Endothelial cell of umbilical vein (primary cell): ENCODE data around the gene BLNK. TPM values are rescaled to one million over a fixed set of nuclear protein-coding genes. Genes with fewer than 3 reads are reported as not detected.

Source experiments
- BruUV-seq: library from RNA; stranded (reverse); fragments of 400-500 nt; replicated peaks from 2 replicates; lab custom pipeline; 2021; lab: Mats Ljungman, UMichigan
- CTCF ChIA-PET: fragments of 300-600, 350-600 bp; sonication (Branson Sonifier 250); formaldehyde crosslinking; loops from one replicate; lab custom pipeline; 2021; ENCODE audit warnings: antibody characterized with exemption, inconsistent platforms; lab: Charles Lee
- POLR2A ChIA-PET: fragments of 300-600, 350-600 bp; sonication (Branson Sonifier 250); formaldehyde crosslinking; loops from one replicate; lab custom pipeline; 2021; ENCODE audit warnings: antibody characterized with exemption, inconsistent platforms; lab: Charles Lee
- DNase-seq: peaks from one replicate; pipeline ENCODE4 v3.0.0-alpha.2; 2011; ENCODE audit warnings: low read depth, low spot score
- FAIRE-seq: peaks from 2 replicates; lab custom pipeline; 2011; peaks lifted over from hg19 to GRCh38; lab: Jason Lieb, UNC
- H2AFZ ChIP-seq: 2 replicates; pipeline ENCODE4 v1.6.0; 2012; ENCODE audit warnings: low read depth, low read length, control low read depth, inconsistent platforms
- H3K27ac ChIP-seq: 2 replicates; pipeline ENCODE4 v1.5.1; 2011; ENCODE audit warnings: low read depth, mild to moderate bottlenecking, control low read depth, low read length, moderate library complexity; ENCODE audit not compliant: insufficient read depth
- H3K27me3 ChIP-seq, 2 experiments: 2 replicates each; pipeline versions ENCODE4 v1.6.0 to v1.6.1; 2011; ENCODE audit warnings: low read length in 2 of 2, mixed read lengths in 1 of 2; ENCODE audit not compliant: control insufficient read depth in 2 of 2, insufficient read depth in 2 of 2
- H3K36me3 ChIP-seq, 2 experiments: 2 replicates in 1 of 2; 3 replicates in 1 of 2; pipeline ENCODE4 v1.5.1; 2011; ENCODE audit warnings: low read length in 2 of 2, mild to moderate bottlenecking in 1 of 2, moderate library complexity in 1 of 2; ENCODE audit not compliant: control insufficient read depth in 2 of 2, insufficient read depth in 2 of 2; ENCODE audit errors: extremely low read depth in 1 of 2
- H3K4me1 ChIP-seq: 3 replicates; pipeline ENCODE4 v1.5.1; 2011; ENCODE audit warnings: mild to moderate bottlenecking, low read length; ENCODE audit not compliant: control insufficient read depth, insufficient read depth; ENCODE audit errors: extremely low read depth
- H3K4me2 ChIP-seq: 2 replicates; pipeline ENCODE4 v1.6.1; 2011; ENCODE audit warnings: low read length, control low read depth, mixed read lengths; ENCODE audit not compliant: insufficient read depth
- H3K4me3 ChIP-seq, 3 experiments: fragments of 200-600 bp in 1 of 3; sonication (generic), shearing (Covaris generic) in 1 of 3; replicated peaks in 1 of 3; 2 replicates each; pipeline ENCODE4 v1.5.1; 2011 to 2016; ENCODE audit warnings: control low read depth in 3 of 3, low read length in 3 of 3, mild to moderate bottlenecking in 2 of 3, inconsistent platforms in 1 of 3, low read depth in 1 of 3, moderate library complexity in 1 of 3; ENCODE audit not compliant: insufficient read depth in 1 of 3
- H3K79me2 ChIP-seq: 2 replicates; pipeline ENCODE4 v1.6.0; 2012; ENCODE audit warnings: low read length, inconsistent platforms; ENCODE audit not compliant: control insufficient read depth, insufficient read depth
- H3K9ac ChIP-seq: replicated peaks from 2 replicates; pipeline ENCODE3; 2011; ENCODE audit warnings: low read length, control low read depth; ENCODE audit not compliant: insufficient read depth; ENCODE audit errors: extremely low read depth
- H3K9me1 ChIP-seq: replicated peaks from 3 replicates; pipeline ENCODE4 v1.6.0; 2011; ENCODE audit warnings: mild to moderate bottlenecking, low read length; ENCODE audit not compliant: control insufficient read depth, insufficient read depth; ENCODE audit errors: extremely low read depth
- H3K9me3 ChIP-seq: replicated peaks from 2 replicates; pipeline ENCODE4 v1.5.1; 2012; ENCODE audit warnings: low read length, inconsistent platforms; ENCODE audit not compliant: control insufficient read depth, insufficient read depth
- H4K20me1 ChIP-seq: replicated peaks from 2 replicates; pipeline ENCODE3; 2011; ENCODE audit warnings: mild to moderate bottlenecking, low read length; ENCODE audit not compliant: control insufficient read depth, insufficient read depth; ENCODE audit errors: extremely low read depth
- EZH2 ChIP-seq: IDR thresholded peaks from 2 replicates; pipeline ENCODE4 v1.6.1; 2012; ENCODE audit warnings: borderline replicate concordance, low read depth, mild to moderate bottlenecking, moderate library complexity, low read length, inconsistent platforms; ENCODE audit not compliant: severe bottlenecking
- FOS ChIP-seq: IDR thresholded peaks from 2 replicates; pipeline ENCODE4 v1.6.1; 2011; ENCODE audit warnings: mild to moderate bottlenecking, low read length, moderate library complexity, borderline replicate concordance; ENCODE audit not compliant: insufficient read depth
- GATA2 ChIP-seq: IDR thresholded peaks from 2 replicates; pipeline ENCODE4 v1.7.0; 2011; ENCODE audit warnings: low read depth, mild to moderate bottlenecking, moderate library complexity, mixed read lengths, low read length; ENCODE audit not compliant: insufficient read length, insufficient read depth
- JUN ChIP-seq: IDR thresholded peaks from 2 replicates; pipeline ENCODE4 v1.6.1; 2011; ENCODE audit warnings: borderline replicate concordance, low read depth; ENCODE audit not compliant: insufficient read length, insufficient read depth
- MYC ChIP-seq: IDR thresholded peaks from one replicate; pipeline ENCODE4 v1.6.1; 2011; ENCODE audit warnings: mild to moderate bottlenecking, low read depth, low read length
- POLR2A ChIP-seq: IDR thresholded peaks from 2 replicates; pipeline ENCODE4 v1.6.1; 2012; ENCODE audit warnings: low read depth, mild to moderate bottlenecking, control low read depth, low read length
- POLR2AphosphoS5 ChIP-seq: IDR thresholded peaks from 2 replicates; pipeline ENCODE4 v1.6.1; 2012; ENCODE audit warnings: low read depth, mild to moderate bottlenecking, control low read depth, low read length, moderate library complexity; ENCODE audit not compliant: insufficient read depth
- dilution Hi-C: fragments of 300-500 bp; cut with MboI; formaldehyde crosslinking; loops from one replicate; pipeline ENCODE4 v1.15.0; 2019; ENCODE audit warnings: low sequenced_read_pairs; ENCODE audit not compliant: extremely low pct_ligation_motif_present
- intact Hi-C: fragments of 100-400 bp; cut with micrococcal nuclease; formaldehyde crosslinking; loops from one replicate; pipeline ENCODE4 v1.10.0; 2022
- polyA plus RNA-seq, 4 experiments: library from polyadenylated mRNA; depleted of rRNA in 3 of 4; stranded (reverse) in 3 of 4; unstranded in 1 of 4; fragments of >200 nt; gene quantifications; 2 replicates each; pipeline versions ENCODE4 v1.2.1 to v1.2.3, GENCODE V29; 2011 to 2012; ENCODE audit warnings: missing spikeins in 1 of 4
- total RNA-seq: library from RNA; stranded (reverse); gene quantifications from 2 replicates; pipeline ENCODE4 v1.2.3, GENCODE V29; 2021
- TF ChIP-seq, protein P1 (sequence below), 2 donors: IDR thresholded peaks; 1 replicate in 1 of 2; 2 replicates in 1 of 2; pipeline ENCODE4 v1.5.1; 2011; ENCODE audit warnings: low read length in 2 of 2, mild to moderate bottlenecking in 2 of 2, moderate library complexity in 2 of 2, control low read depth in 1 of 2, inconsistent platforms in 1 of 2, low read depth in 1 of 2; ENCODE audit not compliant: insufficient read depth in 1 of 2; ENCODE audit errors: extremely low read depth in 1 of 2
- TF ChIP-seq, protein P2 (sequence below): IDR thresholded peaks from 2 replicates; pipeline ENCODE4 v1.6.1; 2011; ENCODE audit not compliant: insufficient read depth, insufficient read length

The BLNK gene
- total and polyA plus RNA-seq, 2 donors (not counting 3 experiments of a cell fraction or from before 2014, with no cell fraction given): not detected

DNA sequence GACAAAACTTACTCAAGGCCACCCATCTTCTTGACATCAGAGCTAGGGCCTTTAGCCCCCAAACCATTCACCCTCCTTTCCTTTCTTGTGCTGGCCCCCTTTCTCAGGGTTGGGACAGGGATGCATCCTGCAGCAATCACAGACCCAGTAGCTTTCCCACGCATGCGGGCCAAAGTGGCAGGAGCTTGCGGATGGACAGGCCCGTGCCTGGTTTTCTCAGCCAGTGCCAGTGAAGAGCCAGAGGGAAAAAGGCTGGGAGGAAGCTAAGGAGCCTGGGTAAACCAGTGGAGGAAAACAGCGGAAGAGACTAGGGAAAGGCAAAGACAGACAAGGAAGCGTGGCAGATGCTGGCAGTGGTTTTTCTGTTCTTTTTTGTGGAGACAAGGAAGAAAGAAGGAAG, 5.1 kb upstream of the BLNK start:
- Histone ChIP-seq H3K36me3 (no peaks in the 10 kb centered on the region), H3K4me1 (no peaks in the 10 kb centered on the region), H3K79me2 (no peaks in the 10 kb centered on the region), H3K9me3 (no peaks in the 10 kb centered on the region), H3K4me3 (no peak overlapping the region), H3K9me1 (no peaks in the 10 kb centered on the region), H2AFZ (no peak overlapping the region), H3K27me3 (peaks cover 0 to 2% of the 10 kb centered on the region in 2 experiments), H4K20me1 (no peaks in the 10 kb centered on the region), H3K9ac (no peak overlapping the region), H3K4me2 (no peak overlapping the region), H3K27ac (no peak overlapping the region)
- TF ChIP-seq, protein P1, sequence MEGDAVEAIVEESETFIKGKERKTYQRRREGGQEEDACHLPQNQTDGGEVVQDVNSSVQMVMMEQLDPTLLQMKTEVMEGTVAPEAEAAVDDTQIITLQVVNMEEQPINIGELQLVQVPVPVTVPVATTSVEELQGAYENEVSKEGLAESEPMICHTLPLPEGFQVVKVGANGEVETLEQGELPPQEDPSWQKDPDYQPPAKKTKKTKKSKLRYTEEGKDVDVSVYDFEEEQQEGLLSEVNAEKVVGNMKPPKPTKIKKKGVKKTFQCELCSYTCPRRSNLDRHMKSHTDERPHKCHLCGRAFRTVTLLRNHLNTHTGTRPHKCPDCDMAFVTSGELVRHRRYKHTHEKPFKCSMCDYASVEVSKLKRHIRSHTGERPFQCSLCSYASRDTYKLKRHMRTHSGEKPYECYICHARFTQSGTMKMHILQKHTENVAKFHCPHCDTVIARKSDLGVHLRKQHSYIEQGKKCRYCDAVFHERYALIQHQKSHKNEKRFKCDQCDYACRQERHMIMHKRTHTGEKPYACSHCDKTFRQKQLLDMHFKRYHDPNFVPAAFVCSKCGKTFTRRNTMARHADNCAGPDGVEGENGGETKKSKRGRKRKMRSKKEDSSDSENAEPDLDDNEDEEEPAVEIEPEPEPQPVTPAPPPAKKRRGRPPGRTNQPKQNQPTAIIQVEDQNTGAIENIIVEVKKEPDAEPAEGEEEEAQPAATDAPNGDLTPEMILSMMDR (IDR thresholded peaks at IDR 0.05; ENCODE audit: extremely low read depth in 1 of 2, insufficient read depth in 1 of 2, low read depth in 1 of 2, low read length in 2 of 2): no peak
- dilution Hi-C loops (no loop called here), intact Hi-C loops (no loop called here)
- CTCF ChIA-PET: interaction anchor here (1.1 kb wide), 1 partner anchor 259 kb away, joined by 5 read pairs; no protein-coding TSS in a partner anchor
- no peak for FAIRE-seq
- POLR2A ChIA-PET: no interaction called here
- DNase-seq: no peak
- BruUV-seq: no TSS peak

DNA sequence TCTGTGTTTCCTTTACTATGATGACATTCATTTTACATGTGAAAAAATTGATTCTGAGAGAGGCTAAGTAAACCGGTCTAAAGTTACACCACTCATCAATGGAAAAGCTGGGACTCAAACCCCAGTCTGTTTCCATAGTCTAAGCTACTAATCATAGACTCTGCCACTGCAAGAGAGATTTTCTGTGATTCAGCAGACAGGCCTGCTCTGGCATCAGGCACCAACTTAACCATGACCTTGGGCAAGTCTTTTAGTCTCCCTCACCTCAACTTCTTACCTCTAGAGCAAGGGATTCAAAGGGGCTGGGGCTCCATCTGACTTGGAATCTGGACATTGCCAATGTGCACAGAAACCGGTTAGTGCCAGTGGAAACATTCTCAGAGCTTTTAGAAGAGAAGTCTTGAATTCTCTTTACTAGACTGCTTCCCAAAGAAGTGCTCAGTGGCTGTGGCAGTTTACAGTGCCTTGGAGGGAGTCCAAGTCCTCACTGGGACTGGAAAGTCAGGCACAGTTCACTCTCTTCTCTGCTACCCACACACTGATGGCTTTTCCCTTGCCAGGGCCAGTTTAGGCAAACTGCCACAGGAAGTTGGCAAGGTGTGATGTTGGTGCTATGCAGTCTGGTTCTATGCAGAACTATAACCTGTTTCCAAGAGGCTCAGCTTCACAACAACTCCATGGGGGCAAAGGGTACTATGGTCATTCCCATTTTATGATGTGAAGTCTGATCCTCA, 4.5 kb upstream of the BLNK start:
- H3K4me3 ChIP-seq: no peak overlapping the region
- intact Hi-C loops (no loop called here), dilution Hi-C loops (no loop called here)
- H3K79me2 ChIP-seq: no peaks in the 10 kb centered on the region
- DNase-seq (no peak), FAIRE-seq (no peak)
- ChIA-PET POLR2A (no interaction called here), CTCF (interaction anchor here (1.1 kb wide), 1 partner anchor 259 kb away, joined by 5 read pairs; no protein-coding TSS in a partner anchor)
- TF ChIP-seq FOS (no peak), MYC (no peak), GATA2 (no peak), POLR2AphosphoS5 (no peak), EZH2 (no peak), POLR2A (no peak), JUN (no peak)
- TF ChIP-seq, protein P2, sequence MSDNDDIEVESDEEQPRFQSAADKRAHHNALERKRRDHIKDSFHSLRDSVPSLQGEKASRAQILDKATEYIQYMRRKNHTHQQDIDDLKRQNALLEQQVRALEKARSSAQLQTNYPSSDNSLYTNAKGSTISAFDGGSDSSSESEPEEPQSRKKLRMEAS: no peak
- TF ChIP-seq, protein P1 (IDR thresholded peaks at IDR 0.05; ENCODE audit: extremely low read depth in 1 of 2, insufficient read depth in 1 of 2, low read depth in 1 of 2, low read length in 2 of 2): no peak
- no peaks in the 10 kb centered on the region for H4K20me1 ChIP-seq
- H3K4me2 ChIP-seq: no peak overlapping the region
- H3K9ac ChIP-seq: no peak overlapping the region
- H3K4me1 ChIP-seq: no peaks in the 10 kb centered on the region
- BruUV-seq: no TSS peak
- H2AFZ ChIP-seq: no peak overlapping the region
- H3K27ac ChIP-seq: no peak overlapping the region
- no peaks in the 10 kb centered on the region for H3K36me3 ChIP-seq
- peaks cover 0 to 2% of the 10 kb centered on the region in 2 experiments for H3K27me3 ChIP-seq
- H3K9me1 ChIP-seq: no peaks in the 10 kb centered on the region
- no peaks in the 10 kb centered on the region for H3K9me3 ChIP-seq
